OCI-LY1 (cell line): ENCODE measurements around the gene ARHGEF4.

Source experiments
- H2AFZ ChIP-seq: fragments of 200-600 bp; sonication (generic), shearing (Covaris generic); 2 replicates; pipeline ENCODE4 v1.6.0; 2014; ENCODE audit warnings: antibody characterized with exemption, mild to moderate bottlenecking, low read length
- H3F3A ChIP-seq: fragments of 200-600 bp; sonication (generic), shearing (Covaris generic); 2 replicates; pipeline ENCODE4 v1.6.0; 2014; ENCODE audit warnings: mild to moderate bottlenecking, antibody characterized with exemption, low read length, moderate library complexity; ENCODE audit not compliant: insufficient read depth
- H3K27ac ChIP-seq: fragments of 200-600 bp; sonication (generic); 2 replicates; pipeline ENCODE4 v1.5.1; 2014; ENCODE audit warnings: low read length, mixed run types, mild to moderate bottlenecking, low read depth; ENCODE audit not compliant: poor library complexity, severe bottlenecking
- H3K27me3 ChIP-seq: fragments of 200-600 bp; sonication (generic); 2 replicates; pipeline ENCODE4 v1.6.0; 2014; ENCODE audit warnings: antibody characterized with exemption, mild to moderate bottlenecking, low read length, moderate library complexity; ENCODE audit not compliant: insufficient read depth
- H3K36me3 ChIP-seq: fragments of 200-600 bp; sonication (generic); 2 replicates; pipeline ENCODE4 v1.6.1; 2014; ENCODE audit warnings: mild to moderate bottlenecking, antibody characterized with exemption, low read length, moderate library complexity, mixed read lengths; ENCODE audit not compliant: insufficient read depth
- H3K4me1 ChIP-seq: fragments of 200-600 bp; sonication (generic); 2 replicates; pipeline ENCODE4 v1.5.1; 2014; ENCODE audit warnings: mild to moderate bottlenecking, low read length, moderate library complexity; ENCODE audit not compliant: insufficient read depth, severe bottlenecking
- H3K4me2 ChIP-seq: fragments of 200-600 bp; sonication (generic), shearing (Covaris generic); 2 replicates; pipeline ENCODE4 v1.6.1; 2014; ENCODE audit warnings: low read length
- H3K4me3 ChIP-seq: fragments of 200-600 bp; sonication (generic); 2 replicates; pipeline ENCODE4 v1.5.1; 2014; ENCODE audit warnings: low read length, low read depth, mild to moderate bottlenecking, mixed read lengths; ENCODE audit not compliant: poor library complexity, severe bottlenecking
- H3K79me2 ChIP-seq: fragments of 200-600 bp; shearing (Covaris generic); 2 replicates; pipeline ENCODE4 v1.6.1; 2016; ENCODE audit warnings: mixed run types, low read length, mixed read lengths; ENCODE audit not compliant: insufficient read depth
- H3K9ac ChIP-seq: fragments of 200-600 bp; sonication (generic), shearing (Covaris generic); 2 replicates; pipeline ENCODE4 v1.6.1; 2014; ENCODE audit warnings: mild to moderate bottlenecking, low read length, mixed read lengths
- H3K9me2 ChIP-seq: fragments of 200-600 bp; sonication (generic), shearing (Covaris generic); 2 replicates; pipeline ENCODE4 v1.6.1; 2014; ENCODE audit warnings: low read depth, mild to moderate bottlenecking, low read length, mixed read lengths
- H3K9me3 ChIP-seq: fragments of 200-600 bp; shearing (Covaris generic); 2 replicates; pipeline ENCODE4 v1.6.1; 2014; ENCODE audit warnings: low read length, mixed read lengths
- H4K20me1 ChIP-seq: fragments of 200-600 bp; sonication (generic), shearing (Covaris generic); 2 replicates; pipeline ENCODE4 v1.6.0; 2016; ENCODE audit warnings: mild to moderate bottlenecking, low read length; ENCODE audit not compliant: insufficient read depth
- CTCF ChIP-seq: fragments of 200-600 bp; sonication (generic), shearing (Covaris generic); IDR thresholded peaks from 2 replicates; pipeline ENCODE4 v1.5.1; 2017; ENCODE audit warnings: mild to moderate bottlenecking, antibody characterized with exemption, low read length, moderate library complexity, mixed read lengths
- EZH2 ChIP-seq: fragments of 200-600 bp; sonication (generic), shearing (Covaris generic); IDR thresholded peaks from 2 replicates; pipeline ENCODE4 v1.8.0; 2017; ENCODE audit warnings: borderline replicate concordance, mixed run types, mild to moderate bottlenecking, antibody characterized with exemption, low read length, moderate library complexity, mixed read lengths

The ARHGEF4 gene

GRCh38 chr2:130912471-130912870 is 75.8 kb downstream of the ARHGEF4 start:
- no peak for TF ChIP-seq CTCF
- TF ChIP-seq EZH2 = no peak
- peaks cover 3% of the 10 kb centered on the region; the same call in 1 of the 2 replicates for H3K27me3 ChIP-seq
- no peaks in the 10 kb centered on the region for H3K4me1 ChIP-seq

GRCh38 chr2:130913891-130914290 is 77.2 kb downstream of the ARHGEF4 start:
- H3K79me2 ChIP-seq = no peaks in the 10 kb centered on the region
- no peak overlapping the region for H3K27ac ChIP-seq
- no peaks in the 10 kb centered on the region for H3K4me1 ChIP-seq
- H3K4me3 ChIP-seq = no peak overlapping the region
- H4K20me1 ChIP-seq = no peaks in the 10 kb centered on the region
- H3K9me2 ChIP-seq = no peaks in the 10 kb centered on the region
- H3K4me2 ChIP-seq = no peak overlapping the region
- no peak for TF ChIP-seq EZH2
- no peak for TF ChIP-seq CTCF
- no peaks in the 10 kb centered on the region for H3K9me3 ChIP-seq
- no peaks in the 10 kb centered on the region for H3K36me3 ChIP-seq
- H3K27me3 ChIP-seq = peaks cover 3% of the 10 kb centered on the region; the same call in 1 of the 2 replicates
- no peaks in the 10 kb centered on the region for H3F3A ChIP-seq
- no peak overlapping the region for H3K9ac ChIP-seq
- H2AFZ ChIP-seq = no peak overlapping the region

More at GRCh38 chr2:130912471-130912870, 75.8 kb downstream of the ARHGEF4 start:
- Histone ChIP-seq H4K20me1 (no peaks in the 10 kb centered on the region), H3K9me3 (no peaks in the 10 kb centered on the region), H3K4me3 (no peak overlapping the region), H3K36me3 (no peaks in the 10 kb centered on the region), H3K79me2 (no peaks in the 10 kb centered on the region), H2AFZ (no peak overlapping the region), H3F3A (no peaks in the 10 kb centered on the region), H3K27ac (no peak overlapping the region), H3K9ac (no peak overlapping the region), H3K9me2 (no peaks in the 10 kb centered on the region), H3K4me2 (no peak overlapping the region)

- H3K4me2 ChIP-seq = no peak overlapping the region
- H3K4me1 ChIP-seq = no peaks in the 10 kb centered on the region
- H3K27ac ChIP-seq = no peak overlapping the region
- no peaks in the 10 kb centered on the region for H3K9me2 ChIP-seq
- no peak overlapping the region for H3K4me3 ChIP-seq
- no peaks in the 10 kb centered on the region for H4K20me1 ChIP-seq
- H3K36me3 ChIP-seq = no peaks in the 10 kb centered on the region
- TF ChIP-seq CTCF = no peak
- TF ChIP-seq EZH2 = no peak
- no peak overlapping the region for H3K9ac ChIP-seq
- no peaks in the 10 kb centered on the region for H3K9me3 ChIP-seq
- H3F3A ChIP-seq = no peaks in the 10 kb centered on the region
- peaks cover 3% of the 10 kb centered on the region; the same call in 1 of the 2 replicates for H3K27me3 ChIP-seq
- no peak overlapping the region for H2AFZ ChIP-seq
- no peaks in the 10 kb centered on the region for H3K79me2 ChIP-seq
Observed at GRCh38 chr2:130915149-130915548, 78.4 kb downstream of the ARHGEF4 start.
